Measurements from ENCODE around the gene NTN1.

Gene NTN1

DNA sequence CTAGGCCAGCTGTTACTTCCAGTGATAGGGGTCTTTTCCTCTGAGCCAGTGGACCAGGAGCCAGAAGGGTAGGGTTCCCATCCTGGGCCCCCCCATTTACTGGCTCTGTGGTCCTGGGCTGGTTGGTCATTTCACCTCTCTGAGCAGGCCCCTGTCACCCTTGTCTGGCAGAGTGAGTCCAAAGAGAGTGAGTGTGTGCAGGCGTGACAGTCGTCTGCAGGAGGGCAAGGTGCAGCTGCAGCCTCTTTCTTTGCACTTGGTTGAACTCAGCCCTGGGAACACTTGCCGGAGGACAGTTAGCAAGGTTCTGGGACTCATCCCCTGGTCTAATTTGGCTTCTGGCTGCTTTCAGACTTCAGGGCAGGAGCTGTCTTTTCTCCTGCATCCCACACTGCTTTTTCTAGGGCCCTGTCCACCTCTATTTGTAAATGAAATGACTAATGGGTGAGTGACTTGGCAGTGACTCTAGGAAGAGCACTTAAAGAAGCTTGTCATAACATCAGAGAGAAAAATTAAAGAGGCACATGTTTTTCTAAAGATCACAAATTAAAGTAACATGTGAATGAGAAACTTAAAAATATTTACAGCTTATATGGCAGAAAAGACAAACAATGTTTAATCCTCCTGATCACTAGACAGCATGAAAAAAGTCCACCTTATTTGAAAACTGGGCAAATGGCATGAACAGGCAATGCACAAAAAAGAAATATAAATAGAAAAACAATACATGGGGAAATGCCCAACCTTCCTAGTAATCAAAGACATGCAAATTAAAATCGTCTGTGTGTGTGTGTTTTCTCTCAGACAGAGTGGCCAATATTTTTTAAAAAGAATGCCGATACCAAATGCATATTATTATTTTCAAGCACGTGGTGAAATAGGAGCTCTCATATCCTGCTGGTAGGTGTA lies 137.5 kb downstream of the NTN1 start:
- no peak overlapping the region for H2AFZ ChIP-seq (ENCODE audit: low read depth, low read length, severe bottlenecking)
- no peaks in the 10 kb centered on the region for H3K36me3 ChIP-seq (ENCODE audit: low read length)
- no peaks in the 10 kb centered on the region for H3K27me3 ChIP-seq (ENCODE audit: low read length)
- no peaks in the 10 kb centered on the region for H3K79me2 ChIP-seq (ENCODE audit: insufficient read depth, low read length)
- no peak overlapping the region for H3K27ac ChIP-seq (ENCODE audit: low read depth, low read length)
- no peaks in the 10 kb centered on the region for H3F3A ChIP-seq (ENCODE audit: insufficient read depth)
- TF ChIP-seq EZH2phosphoT487 (conservative IDR thresholded peaks at IDR 0.05; ENCODE audit: low read length), result no peak
- TF ChIP-seq, protein P1, sequence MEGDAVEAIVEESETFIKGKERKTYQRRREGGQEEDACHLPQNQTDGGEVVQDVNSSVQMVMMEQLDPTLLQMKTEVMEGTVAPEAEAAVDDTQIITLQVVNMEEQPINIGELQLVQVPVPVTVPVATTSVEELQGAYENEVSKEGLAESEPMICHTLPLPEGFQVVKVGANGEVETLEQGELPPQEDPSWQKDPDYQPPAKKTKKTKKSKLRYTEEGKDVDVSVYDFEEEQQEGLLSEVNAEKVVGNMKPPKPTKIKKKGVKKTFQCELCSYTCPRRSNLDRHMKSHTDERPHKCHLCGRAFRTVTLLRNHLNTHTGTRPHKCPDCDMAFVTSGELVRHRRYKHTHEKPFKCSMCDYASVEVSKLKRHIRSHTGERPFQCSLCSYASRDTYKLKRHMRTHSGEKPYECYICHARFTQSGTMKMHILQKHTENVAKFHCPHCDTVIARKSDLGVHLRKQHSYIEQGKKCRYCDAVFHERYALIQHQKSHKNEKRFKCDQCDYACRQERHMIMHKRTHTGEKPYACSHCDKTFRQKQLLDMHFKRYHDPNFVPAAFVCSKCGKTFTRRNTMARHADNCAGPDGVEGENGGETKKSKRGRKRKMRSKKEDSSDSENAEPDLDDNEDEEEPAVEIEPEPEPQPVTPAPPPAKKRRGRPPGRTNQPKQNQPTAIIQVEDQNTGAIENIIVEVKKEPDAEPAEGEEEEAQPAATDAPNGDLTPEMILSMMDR (IDR thresholded peaks at IDR 0.05; ENCODE audit: insufficient read depth, low read length, poor library complexity, severe bottlenecking), result no peak
- H4K20me1 ChIP-seq (ENCODE audit: low read depth, low read length), result no peaks in the 10 kb centered on the region
- H3K9me2 ChIP-seq (replicated peaks; ENCODE audit: insufficient read depth, low read length), result no peaks in the 10 kb centered on the region
- no peaks in the 10 kb centered on the region for H3K9me3 ChIP-seq (ENCODE audit: insufficient read depth, low read length)
- H3K4me3 ChIP-seq (ENCODE audit: insufficient read depth, low read length, poor library complexity, severe bottlenecking), result no peak overlapping the region
- H3K4me2 ChIP-seq (ENCODE audit: low read depth, low read length, poor library complexity, severe bottlenecking), result no peak overlapping the region
- H3K9ac ChIP-seq (ENCODE audit: low read length), result no peak overlapping the region

GRCh38 chr17:9162275-9162985 lies 141.1 kb downstream of the NTN1 start:
- Histone ChIP-seq H3K9me2 (replicated peaks; ENCODE audit: insufficient read depth, low read length) (no peaks in the 10 kb centered on the region), H3K4me2 (ENCODE audit: low read depth, low read length, poor library complexity, severe bottlenecking) (no peak overlapping the region), H3K79me2 (ENCODE audit: insufficient read depth, low read length) (no peaks in the 10 kb centered on the region), H4K20me1 (ENCODE audit: low read depth, low read length) (no peaks in the 10 kb centered on the region), H3K9me3 (ENCODE audit: insufficient read depth, low read length) (no peaks in the 10 kb centered on the region), H3K27ac (ENCODE audit: low read depth, low read length) (no peak overlapping the region), H3K27me3 (ENCODE audit: low read length) (no peaks in the 10 kb centered on the region), H3F3A (ENCODE audit: insufficient read depth) (no peaks in the 10 kb centered on the region), H3K36me3 (ENCODE audit: low read length) (no peaks in the 10 kb centered on the region), H2AFZ (ENCODE audit: low read depth, low read length, severe bottlenecking) (no peak overlapping the region), H3K4me3 (ENCODE audit: insufficient read depth, low read length, poor library complexity, severe bottlenecking) (no peak overlapping the region), H3K9ac (ENCODE audit: low read length) (no peak overlapping the region)
- TF ChIP-seq EZH2phosphoT487 (conservative IDR thresholded peaks at IDR 0.05; ENCODE audit: low read length), result no peak
- TF ChIP-seq, protein P1 (IDR thresholded peaks at IDR 0.05; ENCODE audit: insufficient read depth, low read length, poor library complexity, severe bottlenecking), result no peak

DNA sequence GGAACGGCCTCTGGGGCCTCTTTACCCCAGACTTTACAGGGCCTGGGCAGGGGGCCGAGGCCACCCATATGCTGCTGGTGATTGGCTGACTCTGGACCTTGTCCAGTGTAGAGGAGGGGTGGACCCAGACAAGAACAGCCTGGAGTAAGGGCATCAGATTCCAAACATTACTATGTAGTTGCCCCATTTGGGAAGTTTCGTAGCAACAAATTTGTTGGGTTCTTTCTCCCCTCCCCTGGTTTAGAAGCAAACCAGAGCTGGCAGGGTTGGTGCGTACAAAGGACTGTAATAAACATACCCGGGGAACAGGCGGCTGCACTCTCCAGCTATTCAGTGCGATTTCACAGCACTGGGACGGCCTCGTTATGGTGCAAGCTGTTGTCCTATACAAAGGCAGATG lies 145.5 kb downstream of the NTN1 start:
- Histone ChIP-seq H3K9me2 (replicated peaks; ENCODE audit: insufficient read depth, low read length) (no peaks in the 10 kb centered on the region), H3K36me3 (ENCODE audit: low read length) (no peaks in the 10 kb centered on the region), H3K79me2 (ENCODE audit: insufficient read depth, low read length) (no peaks in the 10 kb centered on the region), H3F3A (ENCODE audit: insufficient read depth) (no peaks in the 10 kb centered on the region), H4K20me1 (ENCODE audit: low read depth, low read length) (no peaks in the 10 kb centered on the region), H3K27ac (ENCODE audit: low read depth, low read length) (no peak overlapping the region), H3K9ac (ENCODE audit: low read length) (no peak overlapping the region), H3K4me3 (ENCODE audit: insufficient read depth, low read length, poor library complexity, severe bottlenecking) (no peak overlapping the region), H3K27me3 (ENCODE audit: low read length) (no peaks in the 10 kb centered on the region), H2AFZ (ENCODE audit: low read depth, low read length, severe bottlenecking) (no peak overlapping the region), H3K9me3 (ENCODE audit: insufficient read depth, low read length) (no peaks in the 10 kb centered on the region), H3K4me2 (ENCODE audit: low read depth, low read length, poor library complexity, severe bottlenecking) (no peak overlapping the region)
- TF ChIP-seq EZH2phosphoT487 (conservative IDR thresholded peaks at IDR 0.05; ENCODE audit: low read length), result no peak
- TF ChIP-seq, protein P1 (IDR thresholded peaks at IDR 0.05; ENCODE audit: insufficient read depth, low read length, poor library complexity, severe bottlenecking), result no peak

Measured in SU-DHL-6 (cell line).